ENCODE data around the gene FAM219B.

GRCh38 chr15:74891469-74891868 lies 15.2 kb downstream of the FAM219B start:
- TF ChIP-seq CTCF (IDR thresholded peaks at IDR 0.05; ENCODE audit: borderline replicate concordance, extremely low read depth, low read length, poor library complexity, severe bottlenecking) (no peak), EZH2 (IDR thresholded peaks at IDR 0.05; ENCODE audit: borderline replicate concordance, low read depth, low read length, severe bottlenecking) (no peak)
